Measurements from ENCODE around the gene AHSA1. TPM values are rescaled to one million over a fixed set of nuclear protein-coding genes. Genes with fewer than 3 reads are reported as not detected.

Gene AHSA1
- total RNA-seq, 1 donor from 2014 or later: 85.9 TPM

DNA sequence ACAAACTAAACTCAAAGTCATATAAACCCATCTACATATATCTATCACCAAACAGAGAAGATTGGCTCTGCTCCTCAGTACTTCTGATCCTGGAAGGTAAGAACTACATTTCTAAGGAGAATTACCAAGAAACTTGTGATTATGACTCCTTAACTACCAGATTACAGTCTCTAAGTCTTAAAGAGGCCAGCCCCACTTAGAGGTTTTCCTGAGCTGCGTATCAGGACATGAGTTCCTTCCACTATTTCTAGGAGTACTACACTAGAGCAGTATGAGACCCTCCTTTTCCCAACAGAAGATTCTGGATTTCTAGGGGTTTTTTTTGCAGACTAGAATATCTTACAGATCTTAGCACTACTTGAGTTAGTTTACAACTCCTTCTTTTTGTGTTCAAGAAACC lies 34.5 kb upstream of the AHSA1 start, which contains the start of gene NOXRED1:
TSS of gene NOXRED1 (minus strand) at position 101 of the 400 bp plus-strand sequence. CDS start 634 bp downstream, outside the sequence.
- TF ChIP-seq, protein P1, sequence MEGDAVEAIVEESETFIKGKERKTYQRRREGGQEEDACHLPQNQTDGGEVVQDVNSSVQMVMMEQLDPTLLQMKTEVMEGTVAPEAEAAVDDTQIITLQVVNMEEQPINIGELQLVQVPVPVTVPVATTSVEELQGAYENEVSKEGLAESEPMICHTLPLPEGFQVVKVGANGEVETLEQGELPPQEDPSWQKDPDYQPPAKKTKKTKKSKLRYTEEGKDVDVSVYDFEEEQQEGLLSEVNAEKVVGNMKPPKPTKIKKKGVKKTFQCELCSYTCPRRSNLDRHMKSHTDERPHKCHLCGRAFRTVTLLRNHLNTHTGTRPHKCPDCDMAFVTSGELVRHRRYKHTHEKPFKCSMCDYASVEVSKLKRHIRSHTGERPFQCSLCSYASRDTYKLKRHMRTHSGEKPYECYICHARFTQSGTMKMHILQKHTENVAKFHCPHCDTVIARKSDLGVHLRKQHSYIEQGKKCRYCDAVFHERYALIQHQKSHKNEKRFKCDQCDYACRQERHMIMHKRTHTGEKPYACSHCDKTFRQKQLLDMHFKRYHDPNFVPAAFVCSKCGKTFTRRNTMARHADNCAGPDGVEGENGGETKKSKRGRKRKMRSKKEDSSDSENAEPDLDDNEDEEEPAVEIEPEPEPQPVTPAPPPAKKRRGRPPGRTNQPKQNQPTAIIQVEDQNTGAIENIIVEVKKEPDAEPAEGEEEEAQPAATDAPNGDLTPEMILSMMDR (IDR thresholded peaks at IDR 0.05): no peak
- TF ChIP-seq POLR2A (IDR thresholded peaks at IDR 0.05) (no peak), POLR2AphosphoS5 (IDR thresholded peaks at IDR 0.05; ENCODE audit: insufficient read depth in 1 of 2, low read depth in 1 of 2) (no peak)

GRCh38 chr14:77424862-77425261 lies 33.0 kb upstream of the AHSA1 start:
- peaks cover 0 to 65% of the 10 kb centered on the region in 2 donors for H3K36me3 ChIP-seq

More for the DNA sequence above, 34.5 kb upstream of the AHSA1 start, which contains the start of gene NOXRED1:
- H3K27ac ChIP-seq: no peak within 1 kb of the TSS
- H3K36me3 ChIP-seq: peaks cover 0 to 52% of the 10 kb centered on the region in 2 donors
- no peak for DNase-seq (ENCODE audit: extremely low spot score in 2 of 2)
- intact Hi-C loops (cut with DNase I): no loop called here
- no peaks in the 10 kb centered on the region for H3K4me1 ChIP-seq
- H3K27me3 ChIP-seq: no peaks in the 10 kb centered on the region
- H3K9me3 ChIP-seq: no peaks in the 10 kb centered on the region
- no peak within 1 kb of the TSS for H3K4me3 ChIP-seq

DNA sequence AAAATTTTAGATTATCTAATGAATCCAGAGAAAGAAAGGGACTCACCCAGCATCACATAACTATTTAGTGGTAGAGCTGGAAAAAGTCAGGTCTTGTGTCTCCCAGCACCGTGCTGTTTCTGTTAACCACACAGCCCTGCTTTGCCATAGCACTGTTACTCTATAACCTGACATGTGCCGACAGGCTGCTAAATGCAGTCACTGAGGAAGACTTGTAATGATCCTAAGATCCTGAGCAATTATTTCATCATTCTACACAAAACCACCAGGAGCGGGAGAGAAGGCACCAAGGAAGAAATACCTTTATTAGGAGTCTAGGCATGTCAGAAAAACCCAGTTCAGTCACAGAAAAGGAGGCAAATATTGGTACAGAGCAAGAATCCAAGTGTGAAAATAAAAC lies 31.5 kb upstream of the AHSA1 start:
- H3K36me3 ChIP-seq: peaks cover 0 to 79% of the 10 kb centered on the region in 2 donors
- TF ChIP-seq POLR2AphosphoS5 (IDR thresholded peaks at IDR 0.05; ENCODE audit: insufficient read depth in 1 of 2, low read depth in 1 of 2): no peak
- TF ChIP-seq, protein P1 (IDR thresholded peaks at IDR 0.05): no peak
- TF ChIP-seq POLR2A (IDR thresholded peaks at IDR 0.05): no peak
- no peaks in the 10 kb centered on the region for H3K9me3 ChIP-seq
- H3K4me1 ChIP-seq: no peaks in the 10 kb centered on the region
- no peaks in the 10 kb centered on the region for H3K27me3 ChIP-seq
- H3K4me3 ChIP-seq: no peak overlapping the region
- no peak for DNase-seq (ENCODE audit: extremely low spot score in 2 of 2)
- no peak overlapping the region for H3K27ac ChIP-seq
- intact Hi-C loops (cut with DNase I): no loop called here

More at GRCh38 chr14:77424862-77425261, 33.0 kb upstream of the AHSA1 start:
- H3K4me3 ChIP-seq: no peak overlapping the region
- no peaks in the 10 kb centered on the region for H3K4me1 ChIP-seq
- H3K9me3 ChIP-seq: no peaks in the 10 kb centered on the region
- no peaks in the 10 kb centered on the region for H3K27me3 ChIP-seq
- intact Hi-C loops (cut with DNase I): no loop called here
- TF ChIP-seq POLR2A (IDR thresholded peaks at IDR 0.05): no peak
- TF ChIP-seq, protein P1 (IDR thresholded peaks at IDR 0.05): no peak
- no peak for TF ChIP-seq POLR2AphosphoS5 (IDR thresholded peaks at IDR 0.05; ENCODE audit: insufficient read depth in 1 of 2, low read depth in 1 of 2)
- no peak for DNase-seq (ENCODE audit: extremely low spot score in 2 of 2)
- H3K27ac ChIP-seq: no peak overlapping the region

DNA sequence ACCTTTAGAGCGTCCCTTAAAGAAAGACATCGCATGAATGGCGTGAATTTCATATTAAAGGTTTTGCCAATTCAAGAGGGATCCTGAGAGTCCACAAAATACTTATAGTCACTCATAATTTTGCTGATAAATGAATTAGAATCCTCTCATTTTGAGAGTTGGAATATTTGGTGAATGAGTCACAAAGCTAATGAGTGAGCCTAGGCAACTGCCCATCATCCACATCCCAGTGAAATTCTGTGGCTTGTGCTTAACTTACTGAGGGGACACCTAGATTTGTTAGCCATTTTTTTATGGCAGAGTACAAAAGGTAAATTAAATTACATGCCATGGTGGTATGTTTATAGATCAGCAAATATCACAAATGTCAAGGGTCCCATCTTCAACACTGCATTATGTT lies 21.9 kb upstream of the AHSA1 start:
- no peak overlapping the region for H3K27ac ChIP-seq
- H3K4me3 ChIP-seq: no peak overlapping the region
- peaks cover 0 to 54% of the 10 kb centered on the region in 2 donors for H3K36me3 ChIP-seq
- no peaks in the 10 kb centered on the region for H3K27me3 ChIP-seq
- no peak for DNase-seq (ENCODE audit: extremely low spot score in 2 of 2)
- intact Hi-C loops (cut with DNase I): no loop called here
- no peaks in the 10 kb centered on the region for H3K9me3 ChIP-seq
- no peak for TF ChIP-seq POLR2A (IDR thresholded peaks at IDR 0.05)
- no peaks in the 10 kb centered on the region for H3K4me1 ChIP-seq

DNA sequence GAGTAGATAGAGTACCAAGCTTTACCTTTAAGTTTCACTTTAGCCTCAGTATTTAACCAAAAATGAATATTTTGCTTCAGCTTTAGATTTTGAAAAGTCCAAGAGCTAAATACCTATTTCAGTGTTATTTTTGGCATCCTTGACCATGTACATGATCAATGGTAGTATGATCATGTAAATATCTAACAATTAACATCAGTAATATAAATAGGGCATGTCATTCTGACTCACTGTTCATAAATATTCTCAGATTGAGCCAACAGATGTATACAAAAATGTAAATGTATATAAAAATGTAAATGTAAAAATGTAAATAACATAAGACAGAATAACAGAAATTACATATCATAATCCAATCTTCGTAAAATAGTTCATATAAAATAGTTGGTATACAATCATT lies 19.3 kb upstream of the AHSA1 start:
- H3K4me3 ChIP-seq: no peak overlapping the region
- no peak for DNase-seq (ENCODE audit: extremely low spot score in 2 of 2)
- no peak overlapping the region for H3K27ac ChIP-seq
- peaks cover 0 to 62% of the 10 kb centered on the region in 2 donors for H3K36me3 ChIP-seq
- intact Hi-C loops (cut with DNase I): no loop called here
- TF ChIP-seq POLR2A (IDR thresholded peaks at IDR 0.05) (no peak), POLR2AphosphoS5 (IDR thresholded peaks at IDR 0.05; ENCODE audit: insufficient read depth in 1 of 2, low read depth in 1 of 2) (no peak)
- TF ChIP-seq, protein P1 (IDR thresholded peaks at IDR 0.05): no peak
- H3K9me3 ChIP-seq: no peaks in the 10 kb centered on the region
- no peaks in the 10 kb centered on the region for H3K27me3 ChIP-seq
- H3K4me1 ChIP-seq: no peaks in the 10 kb centered on the region

Measured in vagina (tissue), 2 donors.